K562 treated with DMSO at 1 percent for 24 hours (cell line): ENCODE results near the gene COX20. TPM values are rescaled to one million over a fixed set of nuclear protein-coding genes. Genes with fewer than 3 reads are reported as not detected.

ENCODE experiments used
- total RNA-seq: library from RNA; unstranded; fragments of 300-600 nt; gene quantifications from 2 replicates; pipeline ENCODE4 v1.2.3, GENCODE V29; 2022; ENCODE audit warnings: low read depth; ENCODE audit not compliant: insufficient read depth

Gene COX20, protein sequence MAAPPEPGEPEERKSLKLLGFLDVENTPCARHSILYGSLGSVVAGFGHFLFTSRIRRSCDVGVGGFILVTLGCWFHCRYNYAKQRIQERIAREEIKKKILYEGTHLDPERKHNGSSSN
- total RNA-seq: 15.5 and 17.4 TPM in 2 replicates

DNA sequence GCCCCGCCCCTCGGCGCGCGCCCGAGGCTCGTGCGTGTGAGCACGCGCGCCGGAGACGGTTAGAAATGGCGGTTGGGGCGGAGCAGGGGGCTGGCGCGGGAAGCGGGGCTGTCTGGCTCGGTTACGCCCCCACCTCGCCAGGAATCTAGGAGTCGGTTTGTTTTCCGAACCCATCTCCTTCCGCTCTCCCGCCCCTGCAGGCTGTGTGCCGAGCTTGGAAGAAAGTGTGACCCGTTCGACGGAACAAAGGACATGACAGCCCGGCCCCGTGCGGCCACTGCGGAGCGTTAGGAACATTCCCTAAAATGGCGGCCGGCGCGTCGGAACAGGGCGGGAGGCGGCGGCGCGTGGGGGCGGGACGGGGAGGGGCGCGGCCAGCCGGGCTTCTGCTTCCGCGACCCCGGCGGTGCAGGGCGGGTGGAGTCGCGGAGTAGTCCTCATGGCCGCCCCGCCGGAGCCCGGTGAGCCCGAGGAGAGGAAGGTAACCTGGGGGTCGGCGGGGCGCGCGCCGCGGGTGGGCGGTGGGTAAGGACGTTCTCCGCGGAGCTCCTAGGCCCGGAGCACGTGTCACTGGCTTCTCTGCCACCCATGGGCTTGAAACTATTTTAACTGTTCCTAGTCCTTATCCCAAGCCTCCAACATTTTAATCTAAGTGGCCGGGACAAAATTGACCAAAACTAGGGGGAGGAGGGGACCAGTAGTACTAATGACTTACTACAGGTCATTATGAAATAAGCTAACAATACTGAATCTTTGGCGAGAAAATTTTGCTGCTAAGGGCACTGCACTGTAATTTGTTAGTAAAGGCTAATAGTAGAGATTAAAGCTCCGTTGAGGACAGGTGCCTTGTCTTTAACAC is at the start of gene COX20:
Gene COX20 (plus strand): TSS at position 383 of the 859 bp plus-strand sequence. CDS start 57 bp downstream, at position 440.

DNA sequence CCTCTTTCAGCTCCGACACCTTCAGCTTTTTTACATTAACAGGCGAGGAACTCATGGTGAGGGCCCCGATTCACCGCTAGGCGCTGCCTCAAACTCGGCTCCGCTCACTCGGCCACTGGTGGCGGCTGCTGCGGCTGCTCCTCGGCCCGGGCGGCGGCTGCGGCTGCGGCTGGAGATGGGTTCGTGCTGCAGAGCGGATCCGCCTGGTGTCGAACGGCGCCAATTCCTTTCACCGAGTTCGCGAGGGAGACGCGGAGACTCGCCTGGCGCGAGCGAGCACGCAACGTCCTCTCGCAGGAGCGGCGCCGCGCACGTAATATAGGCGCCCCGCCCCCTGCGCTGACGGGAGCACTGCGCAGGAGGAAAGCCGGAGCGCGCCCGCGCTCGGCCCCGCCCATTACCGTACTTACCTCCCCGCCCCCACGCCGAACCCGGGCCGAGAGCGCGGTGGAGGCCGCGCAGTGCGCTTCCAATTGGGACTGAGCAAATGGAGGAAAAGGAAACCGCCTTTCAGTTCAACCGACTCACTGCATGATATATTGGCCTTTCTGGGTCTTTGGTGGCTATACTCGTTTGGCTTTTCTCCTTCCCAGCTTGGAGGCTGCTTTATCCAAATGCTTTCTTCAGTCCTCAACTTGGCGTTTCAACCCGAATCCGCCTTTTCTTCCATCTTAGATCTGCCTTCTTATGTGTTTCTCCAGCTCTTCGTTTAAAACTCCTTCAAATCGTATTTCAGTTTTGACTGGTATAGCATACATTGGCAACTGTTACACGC is 29.0 kb downstream of the COX20 start, which contains the start of gene HNRNPU:
Gene HNRNPU (minus strand): TSS at position 291 of the 775 bp plus-strand sequence. CDS start 236 bp downstream, at position 55.

Other genes starting within 250 kb of the COX20 start
- gene DESI2, start 182.5 kb upstream of the COX20 start, total RNA-seq: 17.5 and 18.1 TPM in 2 replicates
- 176 and 198 TPM in 2 replicates for gene HNRNPU, start 28.9 kb downstream of the COX20 start, total RNA-seq